ENCODE measurements around the gene TCFL5. TPM values are rescaled to one million over a fixed set of nuclear protein-coding genes. Genes with fewer than 3 reads are reported as not detected.
"Not testable (repeated sequence)": the region's sequence is repeated elsewhere in the genome, so short reads cannot be mapped to it uniquely, and the experiment has no call there.

TCFL5 gene
- total RNA-seq, 2 experiments from 2014 or later, result 9.3 to 10.1 TPM

- no peak overlapping the region for H3K27ac Mint-ChIP-seq
- peaks cover 7% of the 10 kb centered on the region for H3K36me3 Mint-ChIP-seq
- no peak for ATAC-seq (ENCODE audit: low read depth)
- no peak for DNase-seq
- H3K4me1 Mint-ChIP-seq, result peaks cover 2% of the 10 kb centered on the region
- POLR2A ChIA-PET, result no interaction called here
- no peak overlapping the region for H3K4me3 Mint-ChIP-seq
- H3K27me3 Mint-ChIP-seq, result no peaks in the 10 kb centered on the region
- H3K9me3 Mint-ChIP-seq, result no peaks in the 10 kb centered on the region
These were observed 20.2 kb upstream of the TCFL5 start for GRCh38 chr20:62881662-62882395.

DNA sequence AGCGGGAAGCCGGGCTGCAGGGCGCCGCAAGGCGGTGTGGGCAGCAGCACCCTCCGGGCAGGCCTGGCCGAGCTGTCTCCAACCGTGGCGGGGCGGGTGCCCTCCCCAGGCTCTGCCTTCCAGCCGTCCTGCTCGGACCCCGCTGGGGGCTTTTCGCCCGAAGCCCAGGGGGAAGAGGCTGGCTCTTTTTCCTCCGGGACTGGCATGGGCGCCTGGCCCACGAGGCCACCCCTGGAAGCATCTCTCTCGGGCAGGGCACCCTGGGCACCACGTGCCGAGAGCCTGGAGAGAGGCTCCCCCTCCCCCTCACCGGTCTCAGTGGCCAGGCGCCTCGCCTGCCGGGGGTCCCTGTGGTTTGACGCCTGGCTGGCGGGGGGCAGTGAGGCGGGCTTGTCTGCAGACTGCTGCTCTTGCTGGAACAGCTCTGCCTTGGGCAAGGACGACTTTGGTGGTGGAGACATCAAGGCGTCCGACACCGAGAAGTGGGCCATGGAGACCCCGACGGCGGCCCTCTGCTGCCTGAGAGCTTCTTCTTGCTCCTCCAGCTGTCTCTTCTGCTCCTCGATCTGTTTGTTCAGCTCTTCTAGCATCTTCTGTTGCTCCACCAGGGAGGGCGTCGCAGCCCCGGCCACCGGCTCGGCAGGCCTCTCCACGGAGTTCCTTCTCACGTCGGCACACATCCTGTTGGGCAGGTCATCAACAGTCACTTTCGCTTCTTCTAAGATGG is 19.5 kb upstream of the TCFL5 start:
- Mint-ChIP-seq H3K9me3 (no peaks in the 10 kb centered on the region), H3K4me3 (no peak overlapping the region), H3K27ac (no peak overlapping the region), H3K36me3 (peaks cover 5% of the 10 kb centered on the region), H3K4me1 (peaks cover 1% of the 10 kb centered on the region), H3K27me3 (no peaks in the 10 kb centered on the region)
- no peak for DNase-seq
- POLR2A ChIA-PET, result no interaction called here
- ATAC-seq (ENCODE audit: low read depth), result no peak

DNA sequence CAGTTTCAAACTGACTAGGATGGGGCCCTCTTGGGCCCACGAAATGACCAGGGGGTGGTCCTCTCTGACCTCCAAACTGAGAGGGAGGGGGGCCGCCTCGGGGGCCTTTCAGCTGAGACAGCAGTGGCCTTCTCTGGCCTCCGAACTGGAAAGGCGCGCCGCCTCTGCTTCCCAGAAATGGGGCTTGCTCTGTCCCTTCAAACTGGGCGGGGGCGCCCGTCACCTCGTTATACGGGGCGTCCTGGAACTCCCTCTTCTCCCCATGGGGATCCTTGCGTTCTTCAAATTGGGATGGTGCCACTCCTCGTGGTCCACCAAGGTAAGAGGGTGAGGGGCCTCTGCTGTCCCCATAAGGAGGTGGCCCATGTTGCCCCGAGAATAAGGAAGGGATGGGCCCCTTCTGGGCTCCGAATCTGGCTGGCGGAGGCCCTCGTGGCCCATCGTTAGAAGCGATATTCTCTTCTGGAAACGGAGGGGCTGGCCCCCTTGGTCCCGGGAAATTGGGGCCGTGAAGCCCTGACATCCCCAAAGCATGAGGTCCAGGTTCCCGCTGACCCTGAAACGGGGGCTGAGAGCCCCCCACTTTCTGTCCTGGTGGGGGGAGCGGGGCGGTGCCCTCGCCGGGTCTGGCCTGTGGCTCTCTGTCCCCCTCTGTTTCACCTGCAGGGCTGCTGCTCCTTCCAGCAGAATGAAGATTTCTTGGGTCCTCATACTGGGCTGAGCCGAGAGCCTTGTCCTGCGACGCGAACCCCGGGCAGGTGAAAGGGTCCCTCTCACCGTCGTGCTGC is 18.7 kb upstream of the TCFL5 start:
- H3K27me3 Mint-ChIP-seq, result no peaks in the 10 kb centered on the region

DNA sequence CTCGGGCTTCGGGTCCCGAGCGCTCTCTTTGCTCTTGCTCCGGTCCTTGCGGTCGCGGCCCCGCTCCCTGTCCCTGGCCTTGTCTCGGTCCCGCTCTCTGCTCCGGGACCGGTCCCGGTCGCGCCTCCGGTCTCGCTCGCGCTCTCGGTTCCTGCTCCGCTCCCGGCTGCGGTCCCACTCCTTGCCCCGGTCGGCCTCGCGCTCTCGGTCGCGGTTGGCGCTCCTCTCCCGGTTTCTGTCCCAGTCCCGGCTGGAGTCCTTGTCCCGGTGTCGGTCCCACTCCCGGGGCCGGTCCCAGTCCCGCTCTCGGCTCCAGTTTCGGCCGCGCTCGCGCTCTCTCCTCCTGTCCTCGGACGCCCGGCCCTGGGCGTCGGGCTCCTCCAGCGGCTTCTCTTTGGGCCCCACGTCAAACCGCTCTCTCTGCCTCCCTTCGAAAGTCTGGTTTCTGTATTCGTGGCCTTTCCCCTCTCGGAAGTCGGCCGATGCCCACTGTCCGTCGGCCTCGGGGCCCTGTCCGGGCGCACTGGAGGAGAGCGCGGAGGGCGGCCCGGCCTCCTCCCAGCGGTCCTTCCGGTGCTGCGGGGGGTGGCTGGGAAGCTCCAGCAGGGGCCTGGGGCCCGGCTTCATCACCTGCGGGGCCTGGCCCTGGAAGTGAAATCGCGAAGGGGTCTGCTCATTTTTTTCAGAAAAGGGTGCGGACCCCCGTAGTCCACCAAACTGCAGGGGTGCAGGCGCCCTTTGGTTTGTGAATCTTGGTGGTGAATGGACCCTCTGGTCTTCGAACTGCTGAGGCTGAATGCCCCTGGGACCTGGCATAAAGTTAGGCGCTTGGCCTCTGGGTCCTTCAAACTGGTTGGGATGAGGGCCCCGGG is 17.9 kb upstream of the TCFL5 start:
- H3K27me3 Mint-ChIP-seq, result no peaks in the 10 kb centered on the region
- ATAC-seq (ENCODE audit: low read depth) (no peak), DNase-seq (no peak)
- H3K27ac Mint-ChIP-seq, result no peak overlapping the region
- no peak overlapping the region for H3K4me3 Mint-ChIP-seq
- no peaks in the 10 kb centered on the region for H3K9me3 Mint-ChIP-seq
- peaks cover 4% of the 10 kb centered on the region for H3K4me1 Mint-ChIP-seq
- peaks cover 5% of the 10 kb centered on the region for H3K36me3 Mint-ChIP-seq
- POLR2A ChIA-PET, result no interaction called here

More for the DNA sequence above, 18.7 kb upstream of the TCFL5 start:
- peaks cover 5% of the 10 kb centered on the region for H3K36me3 Mint-ChIP-seq
- no peak overlapping the region for H3K27ac Mint-ChIP-seq
- no peak overlapping the region for H3K4me3 Mint-ChIP-seq
- POLR2A ChIA-PET, result no interaction called here
- peaks cover 1% of the 10 kb centered on the region for H3K4me1 Mint-ChIP-seq
- ATAC-seq (ENCODE audit: low read depth) (no peak), DNase-seq (no peak)
- H3K9me3 Mint-ChIP-seq, result no peaks in the 10 kb centered on the region

- POLR2A ChIA-PET, result no interaction called here
- H3K4me3 Mint-ChIP-seq, result no peak overlapping the region
- no peak overlapping the region for H3K27ac Mint-ChIP-seq
- no peaks in the 10 kb centered on the region for H3K9me3 Mint-ChIP-seq
- ATAC-seq (ENCODE audit: low read depth), result no peak
- peaks cover 10% of the 10 kb centered on the region for H3K4me1 Mint-ChIP-seq
- H3K27me3 Mint-ChIP-seq, result no peaks in the 10 kb centered on the region
- peaks cover 5% of the 10 kb centered on the region for H3K36me3 Mint-ChIP-seq
- DNase-seq, result no peak
These were observed 16.8 kb upstream of the TCFL5 start for GRCh38 chr20:62878244-62879038.

- Mint-ChIP-seq H3K27me3 (no peaks in the 10 kb centered on the region), H3K27ac (no peak overlapping the region), H3K36me3 (peaks cover 5% of the 10 kb centered on the region), H3K9me3 (no peaks in the 10 kb centered on the region), H3K4me3 (no peak overlapping the region), H3K4me1 (peaks cover 10% of the 10 kb centered on the region)
- POLR2A ChIA-PET, result interaction anchor here (0.8 to 1.3 kb wide), 3 partner anchors 11 to 102 kb away, joined by 3 to 6 read pairs (median 3); no protein-coding TSS in a partner anchor
- ATAC-seq (ENCODE audit: low read depth) (peak; percentile 31), DNase-seq (no peak)
These were observed 15.5 kb upstream of the TCFL5 start for GRCh38 chr20:62876902-62877816.

DNA sequence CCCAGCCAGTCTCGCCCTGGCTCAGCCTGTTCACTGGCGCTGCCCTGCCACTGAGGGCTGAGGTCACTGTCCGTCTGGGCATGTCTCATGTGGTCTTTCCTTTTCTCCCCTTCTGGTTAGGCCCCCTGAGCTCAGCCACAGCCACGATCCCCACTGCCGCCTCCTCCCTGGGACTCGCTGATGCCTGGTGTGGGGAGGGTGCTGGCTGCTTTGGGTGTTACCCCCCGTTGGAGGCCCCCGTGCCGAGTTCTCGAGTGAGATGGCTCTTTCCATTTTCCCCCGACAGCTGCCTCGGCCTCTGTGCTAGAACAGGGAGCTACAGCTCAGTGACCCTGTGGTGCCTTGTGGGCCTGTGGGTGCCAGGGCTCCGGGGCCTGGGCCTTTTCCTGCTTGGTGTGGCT is 14.9 kb upstream of the TCFL5 start:
- no peak for DNase-seq
- peaks cover 10% of the 10 kb centered on the region for H3K4me1 Mint-ChIP-seq
- H3K36me3 Mint-ChIP-seq, result peaks cover 2% of the 10 kb centered on the region
- H3K27me3 Mint-ChIP-seq, result no peaks in the 10 kb centered on the region
- H3K4me3 Mint-ChIP-seq, result no peak overlapping the region
- POLR2A ChIA-PET, result interaction anchor here (0.8 to 1.3 kb wide), 2 partner anchors 12 to 103 kb away, joined by 3 to 6 read pairs; no protein-coding TSS in a partner anchor
- no peaks in the 10 kb centered on the region for H3K9me3 Mint-ChIP-seq
- no peak overlapping the region for H3K27ac Mint-ChIP-seq
- ATAC-seq (ENCODE audit: low read depth), result no peak

- Mint-ChIP-seq H3K27me3 (no peaks in the 10 kb centered on the region), H3K4me3 (no peak overlapping the region), H3K27ac (no peak overlapping the region), H3K36me3 (no peaks in the 10 kb centered on the region), H3K9me3 (no peaks in the 10 kb centered on the region), H3K4me1 (peaks cover 10% of the 10 kb centered on the region)
- DNase-seq (no peak), ATAC-seq (ENCODE audit: low read depth) (peak; percentile 28)
- POLR2A ChIA-PET, result no interaction called here
These were observed 14.1 kb upstream of the TCFL5 start for GRCh38 chr20:62875419-62876361.

GRCh38 chr20:62874964-62875344 is 13.3 kb upstream of the TCFL5 start:
- POLR2A ChIA-PET, result no interaction called here
- peaks cover 10% of the 10 kb centered on the region for H3K4me1 Mint-ChIP-seq
- no peak for ATAC-seq (ENCODE audit: low read depth)
- no peak overlapping the region for H3K4me3 Mint-ChIP-seq
- H3K9me3 Mint-ChIP-seq, result no peaks in the 10 kb centered on the region
- no peak for DNase-seq
- no peak overlapping the region for H3K27ac Mint-ChIP-seq
- no peaks in the 10 kb centered on the region for H3K27me3 Mint-ChIP-seq
- no peaks in the 10 kb centered on the region for H3K36me3 Mint-ChIP-seq

GRCh38 chr20:62873681-62874031 is 12.0 kb upstream of the TCFL5 start:
- DNase-seq, H3K36me3 Mint-ChIP-seq, POLR2A ChIA-PET: not testable (repeated sequence)

DNA sequence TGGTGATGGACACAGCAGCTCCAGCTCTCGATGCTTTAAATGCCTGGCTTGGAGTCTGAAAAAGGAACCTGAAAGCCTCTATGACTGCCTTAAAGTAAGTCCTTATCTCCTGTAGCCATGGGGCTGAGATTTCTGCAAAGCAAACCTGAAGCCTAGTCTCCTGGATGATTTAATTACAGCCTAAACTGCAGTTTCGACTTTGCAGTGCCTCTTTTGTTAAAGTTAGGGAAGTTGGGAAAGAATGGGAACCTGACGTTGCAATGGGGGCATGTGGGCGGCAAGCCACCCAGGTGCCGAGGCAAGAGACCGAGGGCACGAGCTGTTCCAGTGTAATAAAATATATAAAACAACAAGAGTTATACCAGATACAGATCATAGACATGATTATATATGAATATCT is 11.7 kb upstream of the TCFL5 start:
- POLR2A ChIA-PET, result no interaction called here
- Mint-ChIP-seq H3K4me1 (peaks cover 10% of the 10 kb centered on the region), H3K9me3 (no peaks in the 10 kb centered on the region), H3K27me3 (peaks cover 2% of the 10 kb centered on the region), H3K36me3 (no peaks in the 10 kb centered on the region), H3K4me3 (no peak overlapping the region), H3K27ac (no peak overlapping the region)
- DNase-seq (no peak), ATAC-seq (ENCODE audit: low read depth) (no peak)

More at GRCh38 chr20:62873681-62874031, 12.0 kb upstream of the TCFL5 start:
- H3K27me3 Mint-ChIP-seq; H3K9me3 Mint-ChIP-seq; H3K4me3 Mint-ChIP-seq; ATAC-seq (ENCODE audit: low read depth); H3K27ac Mint-ChIP-seq: not testable (repeated sequence)
- H3K4me1 Mint-ChIP-seq, result peaks cover 10% of the 10 kb centered on the region
